GM18519 (cell line): Measurements from ENCODE around the gene NARF.

Experiments used
- ATAC-seq: cut with Tn5 transposase; IDR thresholded peaks from one replicate; pipeline ENCODE4 v1.9.1; 2021; ENCODE audit warnings: mild to moderate bottlenecking, moderate library complexity; ENCODE audit not compliant: unreplicated experiment, low FRiP score

Gene NARF

GRCh38 chr17:82433560-82434215 is 24.9 kb upstream of the NARF start:
- no peak for ATAC-seq

GRCh38 chr17:82434216-82434565 is 24.4 kb upstream of the NARF start:
- no peak for ATAC-seq

- ATAC-seq, result no peak
These were observed 23.4 kb upstream of the NARF start for GRCh38 chr17:82435103-82435502.

- ATAC-seq, result no peak
These were observed 22.6 kb upstream of the NARF start for GRCh38 chr17:82435601-82436583.

GRCh38 chr17:82436601-82437324 is 21.8 kb upstream of the NARF start:
- no peak for ATAC-seq

GRCh38 chr17:82437325-82437668 is 21.2 kb upstream of the NARF start:
- no peak for ATAC-seq

GRCh38 chr17:82438401-82439193 is 19.9 kb upstream of the NARF start:
- ATAC-seq, result no peak

- ATAC-seq, result no peak
These were observed 19.2 kb upstream of the NARF start for GRCh38 chr17:82439194-82439828.

- no peak for ATAC-seq
These were observed 18.6 kb upstream of the NARF start for GRCh38 chr17:82439829-82440365.

- no peak for ATAC-seq
These were observed 18.0 kb upstream of the NARF start for GRCh38 chr17:82440469-82440981.

GRCh38 chr17:82440991-82441627 is 17.4 kb upstream of the NARF start:
- ATAC-seq, result no peak

- no peak for ATAC-seq
These were observed 16.7 kb upstream of the NARF start for GRCh38 chr17:82441691-82442487.

- ATAC-seq, result no peak
These were observed 15.7 kb upstream of the NARF start for GRCh38 chr17:82442643-82443464.

GRCh38 chr17:82443465-82444283 is 14.9 kb upstream of the NARF start:
- no peak for ATAC-seq

- ATAC-seq, result no peak
These were observed 14.2 kb upstream of the NARF start for GRCh38 chr17:82444284-82444893.

GRCh38 chr17:82444941-82445521 is 13.5 kb upstream of the NARF start:
- ATAC-seq, result no peak
